SU-DHL-6 (cell line): ENCODE measurements around the gene ARHGAP4.

Source experiments
- EZH2phosphoT487 ChIP-seq: fragments of 200-600 bp; sonication (generic), shearing (Covaris generic); conservative IDR thresholded peaks from 2 replicates; pipeline ENCODE4 v1.6.1; 2018; ENCODE audit warnings: mild to moderate bottlenecking, antibody characterized with exemption, low read length, moderate library complexity, mixed read lengths
- TF ChIP-seq, protein P1 (sequence below): fragments of 200-600 bp; sonication (generic); IDR thresholded peaks from one replicate; pipeline ENCODE4 v1.5.1; 2017; ENCODE audit warnings: antibody characterized with exemption, mild to moderate bottlenecking, low read length, moderate library complexity; ENCODE audit not compliant: insufficient read depth, poor library complexity, severe bottlenecking

DNA sequence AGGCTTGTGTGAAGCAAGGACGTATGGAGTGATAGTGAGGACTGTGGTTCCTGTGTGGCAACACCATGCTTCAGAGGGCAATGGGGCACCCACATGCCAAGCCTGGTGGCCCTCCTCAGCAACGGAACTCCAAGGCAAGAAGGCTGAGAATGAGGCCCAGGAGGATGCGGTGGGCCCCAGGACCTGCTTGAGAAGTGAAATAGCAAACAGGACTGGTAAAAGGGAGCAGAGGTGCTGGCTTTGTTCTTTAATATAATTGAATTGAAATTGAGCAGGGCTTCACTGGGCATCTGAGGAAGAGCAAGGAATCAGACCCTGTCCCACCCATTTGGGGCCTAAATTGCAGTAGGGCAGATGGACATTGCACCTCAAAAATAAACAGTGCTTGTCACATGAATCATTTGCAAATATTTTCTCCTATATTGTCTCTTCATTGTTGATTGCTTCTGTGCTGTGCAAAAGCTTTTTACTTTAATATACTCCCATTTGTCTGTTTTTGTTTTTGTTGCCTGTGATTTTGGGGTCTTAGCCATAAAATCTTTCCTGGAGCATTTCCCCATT, 48.7 kb upstream of the ARHGAP4 start:
- TF ChIP-seq, protein P1, sequence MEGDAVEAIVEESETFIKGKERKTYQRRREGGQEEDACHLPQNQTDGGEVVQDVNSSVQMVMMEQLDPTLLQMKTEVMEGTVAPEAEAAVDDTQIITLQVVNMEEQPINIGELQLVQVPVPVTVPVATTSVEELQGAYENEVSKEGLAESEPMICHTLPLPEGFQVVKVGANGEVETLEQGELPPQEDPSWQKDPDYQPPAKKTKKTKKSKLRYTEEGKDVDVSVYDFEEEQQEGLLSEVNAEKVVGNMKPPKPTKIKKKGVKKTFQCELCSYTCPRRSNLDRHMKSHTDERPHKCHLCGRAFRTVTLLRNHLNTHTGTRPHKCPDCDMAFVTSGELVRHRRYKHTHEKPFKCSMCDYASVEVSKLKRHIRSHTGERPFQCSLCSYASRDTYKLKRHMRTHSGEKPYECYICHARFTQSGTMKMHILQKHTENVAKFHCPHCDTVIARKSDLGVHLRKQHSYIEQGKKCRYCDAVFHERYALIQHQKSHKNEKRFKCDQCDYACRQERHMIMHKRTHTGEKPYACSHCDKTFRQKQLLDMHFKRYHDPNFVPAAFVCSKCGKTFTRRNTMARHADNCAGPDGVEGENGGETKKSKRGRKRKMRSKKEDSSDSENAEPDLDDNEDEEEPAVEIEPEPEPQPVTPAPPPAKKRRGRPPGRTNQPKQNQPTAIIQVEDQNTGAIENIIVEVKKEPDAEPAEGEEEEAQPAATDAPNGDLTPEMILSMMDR, result no peak
- no peak for TF ChIP-seq EZH2phosphoT487
